Erythroblast (primary cell): ENCODE results near the gene AMPD3.

Experiments
- GATA1 ChIP-seq: IDR thresholded peaks from 2 replicates; pipeline ENCODE4 v1.6.1; 2011; ENCODE audit warnings: low read depth, mild to moderate bottlenecking, control low read depth, low read length, moderate library complexity
- POLR2A ChIP-seq: IDR thresholded peaks from 2 replicates; pipeline ENCODE4 v1.6.1; 2011; ENCODE audit warnings: mild to moderate bottlenecking, low read length

GRCh38 chr11:10500757-10501684 is 46.0 kb downstream of the AMPD3 start:
- TF ChIP-seq POLR2A = no peak
- no peak for TF ChIP-seq GATA1
